Thymus (tissue), 14 donors: Measurements from ENCODE around the gene CABLES2. TPM values are rescaled to one million over a fixed set of nuclear protein-coding genes. Genes with fewer than 3 reads are reported as not detected.
A peak's percentile ranks its signal among the peaks of the same experiment; 100 is the strongest.

Experiments
- DNase-seq, 9 donors: peaks; one replicate each; pipeline ENCODE4 v3.0.0-alpha.2; 2013; ENCODE audit warnings: low spot score in 9 of 9, low read depth in 6 of 9, missing footprints in 1 of 9
- H3K27ac ChIP-seq, 2 donors: one replicate each; pipeline ENCODE4 v1.5.1; 2013; ENCODE audit warnings: control low read depth in 1 of 2, low read depth in 1 of 2, low read length in 1 of 2, mild to moderate bottlenecking in 1 of 2, moderate library complexity in 1 of 2
- H3K27me3 ChIP-seq, 2 donors: one replicate each; pipeline ENCODE4 v1.5.1; 2013; ENCODE audit warnings: low read length in 1 of 2; ENCODE audit not compliant: control insufficient read depth in 2 of 2, insufficient read depth in 1 of 2
- H3K36me3 ChIP-seq, 2 donors: one replicate each; pipeline ENCODE4 v1.5.1; 2013; ENCODE audit warnings: low read length in 1 of 2, mild to moderate bottlenecking in 1 of 2, moderate library complexity in 1 of 2; ENCODE audit not compliant: control insufficient read depth in 2 of 2, insufficient read depth in 2 of 2
- H3K4me1 ChIP-seq, 2 donors: one replicate each; pipeline ENCODE4 v1.5.1; 2013; ENCODE audit warnings: low read length in 2 of 2; ENCODE audit not compliant: control insufficient read depth in 2 of 2, insufficient read depth in 2 of 2
- H3K4me3 ChIP-seq, 2 donors: one replicate each; pipeline ENCODE4 v1.5.1; 2013; ENCODE audit warnings: low read length in 2 of 2, control low read depth in 1 of 2, mild to moderate bottlenecking in 1 of 2
- H3K9me3 ChIP-seq, 2 donors: one replicate each; pipeline ENCODE4 v1.5.1; 2013; ENCODE audit warnings: low read length in 1 of 2, mild to moderate bottlenecking in 1 of 2; ENCODE audit not compliant: control insufficient read depth in 2 of 2, insufficient read depth in 1 of 2
- WGBS: extraction: QIAGEN DNeasy Blood & Tissue Kit; methylation state at CpG from one replicate; pipeline ENCODE4 v1.1.7; 2013; 5-methylcytosine and 5-hydroxymethylcytosine counted together
- long read RNA-seq, 10 donors: transcript quantifications; one replicate each; lab custom pipeline, GENCODE V29; 2026
- polyA plus RNA-seq: library from polyadenylated mRNA; stranded (reverse); fragments of 200-250 nt; gene quantifications from one replicate; pipeline ENCODE4 v1.2.3, GENCODE V29; 2013
- total RNA-seq: library from RNA; stranded (reverse); fragments of 120-200 nt; gene quantifications from one replicate; pipeline ENCODE4 v1.2.4, GENCODE V29; 2013
- donor health status: healthy.

The CABLES2 gene, protein sequence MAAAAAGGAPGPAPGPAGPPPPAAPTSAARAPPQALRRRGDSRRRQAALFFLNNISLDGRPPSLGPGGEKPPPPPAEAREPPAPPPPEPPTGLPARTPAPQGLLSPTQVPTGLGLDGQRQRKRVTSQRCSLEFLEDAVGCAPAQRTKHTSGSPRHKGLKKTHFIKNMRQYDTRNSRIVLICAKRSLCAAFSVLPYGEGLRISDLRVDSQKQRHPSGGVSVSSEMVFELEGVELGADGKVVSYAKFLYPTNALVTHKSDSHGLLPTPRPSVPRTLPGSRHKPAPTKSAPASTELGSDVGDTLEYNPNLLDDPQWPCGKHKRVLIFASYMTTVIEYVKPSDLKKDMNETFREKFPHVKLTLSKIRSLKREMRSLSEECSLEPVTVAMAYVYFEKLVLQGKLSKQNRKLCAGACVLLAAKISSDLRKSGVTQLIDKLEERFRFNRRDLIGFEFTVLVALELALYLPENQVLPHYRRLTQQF
- total RNA-seq: 2.0 TPM
- polyA plus RNA-seq: 3.5 TPM
- long read RNA-seq, donor 1: 0 reads
- long read RNA-seq, donor 2, transcript CABLES2-201 (10 exons, 3,785 nt): major isoform, 7 of 7 reads
- long read RNA-seq, donor 2, partial matches to known transcripts: 0 of 7 reads
- long read RNA-seq, donor 2, other reads (novel, unspliced or antisense): 0 of 7 reads
- long read RNA-seq, donor 3, partial matches to known transcripts: 0 of 2 reads
- long read RNA-seq, donor 3, other reads (novel, unspliced or antisense): 0 of 2 reads
- long read RNA-seq, donor 4: 0 reads
- long read RNA-seq, donor 5, partial matches to known transcripts: 0 of 3 reads
- long read RNA-seq, donor 5, other reads (novel, unspliced or antisense): 0 of 3 reads
- long read RNA-seq, donor 6, partial matches to known transcripts: 0 of 4 reads
- long read RNA-seq, donor 6, other reads (novel, unspliced or antisense): 0 of 4 reads
- long read RNA-seq, donor 7, partial matches to known transcripts: 0 of 1 reads
- long read RNA-seq, donor 7, other reads (novel, unspliced or antisense): 0 of 1 reads
- long read RNA-seq, donor 8, partial matches to known transcripts: 0 of 3 reads
- long read RNA-seq, donor 8, other reads (novel, unspliced or antisense): 0 of 3 reads
- long read RNA-seq, donor 9, partial matches to known transcripts: 0 of 2 reads
- long read RNA-seq, donor 9, other reads (novel, unspliced or antisense): 0 of 2 reads
- long read RNA-seq, donor 10, partial matches to known transcripts: 0 of 3 reads
- long read RNA-seq, donor 10, other reads (novel, unspliced or antisense): 0 of 3 reads

GRCh38 chr20:62407221-62407992 is at the start of gene CABLES2:
Gene CABLES2 (minus strand): TSS chr20:62407285. CDS start chr20:62407276, 9 bp downstream.
- H3K27ac ChIP-seq: no peak within 1 kb of the TSS
- peaks cover 2 to 4% of the 10 kb centered on the region in 2 donors for H3K36me3 ChIP-seq
- peak within 1 kb of the TSS; percentile 55 to 78 for H3K4me3 ChIP-seq
- H3K27me3 ChIP-seq: peaks cover 0 to 33% of the 10 kb centered on the region in 2 donors
- H3K4me1 ChIP-seq: peaks cover 12 to 25% of the 10 kb centered on the region in 2 donors
- H3K9me3 ChIP-seq: peaks cover 0 to 2% of the 10 kb centered on the region in 2 donors
- peak; percentile 78 to 95 (median 85) for DNase-seq
- WGBS: 6% methylated on average over 73 of the region's 73 CpGs

- Histone ChIP-seq H3K27ac (no peak overlapping the region), H3K4me3 (no peak overlapping the region), H3K36me3 (no peaks in the 10 kb centered on the region), H3K27me3 (peaks cover 0 to 57% of the 10 kb centered on the region in 2 donors), H3K4me1 (no peaks in the 10 kb centered on the region), H3K9me3 (no peaks in the 10 kb centered on the region)
- WGBS: 80% methylated on average over 15 of the region's 15 CpGs
- no peak for DNase-seq
Observed at GRCh38 chr20:62455929-62456328, 48.8 kb upstream of the CABLES2 start.

GRCh38 chr20:62454904-62455636 is 48.0 kb upstream of the CABLES2 start:
- Histone ChIP-seq H3K27me3 (peaks cover 0 to 52% of the 10 kb centered on the region in 2 donors), H3K9me3 (no peaks in the 10 kb centered on the region), H3K4me3 (no peak overlapping the region), H3K36me3 (no peaks in the 10 kb centered on the region), H3K27ac (no peak overlapping the region), H3K4me1 (no peaks in the 10 kb centered on the region)
- WGBS: 55% methylated on average over 30 of the region's 30 CpGs
- DNase-seq: no peak

DNA sequence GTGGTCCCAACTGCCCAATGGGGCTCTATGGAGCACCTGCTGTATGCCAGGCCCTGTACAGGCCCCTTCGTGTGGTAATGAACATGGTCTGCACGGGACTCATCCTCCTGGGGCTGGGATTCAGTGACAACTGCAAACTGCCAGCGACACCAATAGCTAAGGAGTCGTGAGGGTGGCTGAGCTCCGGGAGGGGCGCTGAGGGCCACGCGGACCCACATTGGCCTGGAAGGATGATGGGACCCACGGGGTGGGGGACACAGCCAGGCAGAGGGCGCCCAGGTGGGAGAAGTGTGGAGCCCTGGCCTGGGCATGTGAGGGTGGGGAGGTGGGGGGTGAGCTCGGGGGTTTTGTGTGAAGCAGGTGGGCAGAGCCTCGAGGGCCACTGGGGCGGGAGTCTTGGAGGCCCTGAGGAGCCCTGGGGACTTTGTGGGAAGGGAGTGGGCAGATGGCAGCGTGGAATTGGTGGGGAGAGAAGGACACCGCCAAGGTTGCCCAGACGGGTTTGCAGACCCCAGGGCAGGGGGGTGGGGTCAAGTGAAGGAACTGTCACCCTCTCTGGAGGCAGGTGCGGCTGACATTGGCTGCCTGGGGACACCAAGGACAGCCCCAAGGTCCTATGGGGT is 46.2 kb upstream of the CABLES2 start:
- Histone ChIP-seq H3K4me3 (no peak overlapping the region), H3K27me3 (peaks cover 0 to 45% of the 10 kb centered on the region in 2 donors), H3K27ac (no peak overlapping the region), H3K36me3 (no peaks in the 10 kb centered on the region), H3K4me1 (no peaks in the 10 kb centered on the region), H3K9me3 (no peaks in the 10 kb centered on the region)
- no peak for DNase-seq
- 83% methylated on average over 17 of the region's 17 CpGs for WGBS

DNA sequence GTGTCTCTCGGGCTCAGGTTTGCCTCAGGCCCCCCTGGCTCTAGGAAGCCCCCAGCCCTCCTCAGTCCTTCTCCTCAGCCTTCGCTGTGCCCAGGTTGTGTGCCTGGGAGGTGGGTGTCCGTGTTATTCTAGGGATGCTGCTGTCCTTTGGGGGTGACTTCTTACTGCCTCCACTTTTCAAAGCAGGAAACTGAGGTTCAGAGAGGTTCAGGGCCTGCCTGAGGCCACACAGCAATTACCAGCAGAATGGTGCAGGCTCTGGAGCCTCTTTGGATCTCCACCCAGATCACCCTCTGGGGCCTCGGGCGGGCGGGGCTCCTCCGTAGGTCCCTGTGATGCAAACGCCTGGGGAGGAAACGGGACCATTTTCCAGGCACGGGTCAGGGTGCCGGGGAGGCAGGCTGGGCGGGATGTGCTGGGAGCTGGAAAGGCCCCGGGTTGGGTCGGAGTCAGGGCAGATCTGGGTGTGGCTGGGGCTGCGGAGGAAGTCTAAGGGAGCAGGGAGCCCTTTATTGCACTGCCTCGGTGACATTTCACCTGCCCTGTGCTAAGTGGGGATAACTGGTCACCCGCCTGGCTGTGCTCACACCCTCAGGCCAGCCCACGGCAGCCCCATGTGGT is 45.5 kb upstream of the CABLES2 start:
- Histone ChIP-seq H3K27ac (no peak overlapping the region), H3K27me3 (peaks cover 0 to 42% of the 10 kb centered on the region in 2 donors), H3K4me1 (no peaks in the 10 kb centered on the region), H3K4me3 (no peak overlapping the region), H3K9me3 (no peaks in the 10 kb centered on the region), H3K36me3 (no peaks in the 10 kb centered on the region)
- WGBS: 84% methylated on average over 18 of the region's 18 CpGs
- no peak for DNase-seq

DNA sequence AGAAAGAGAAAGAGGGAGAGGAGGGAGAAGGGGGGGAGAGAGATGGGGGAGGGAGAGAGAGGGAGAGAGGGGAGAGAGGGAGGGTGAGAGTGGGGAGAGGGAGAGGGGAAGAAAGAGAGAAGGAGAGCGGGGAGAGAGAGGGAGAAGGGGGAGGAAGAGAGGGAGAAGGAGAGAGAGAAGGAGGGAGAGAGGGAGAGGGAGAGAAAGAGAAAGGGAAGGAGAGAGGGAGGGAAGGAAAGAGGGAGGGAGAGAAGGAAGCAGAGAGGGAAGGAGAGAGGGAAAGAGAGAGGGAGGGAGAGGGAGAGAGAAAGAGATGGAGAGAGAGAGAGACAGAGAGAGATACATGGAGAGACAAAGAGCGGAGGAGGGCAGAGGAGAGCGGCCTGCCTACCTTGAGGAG is 44.9 kb upstream of the CABLES2 start:
- no peaks in the 10 kb centered on the region for H3K36me3 ChIP-seq
- 94% methylated on average over 3 of the region's 3 CpGs for WGBS
- peaks cover 0 to 41% of the 10 kb centered on the region in 2 donors for H3K27me3 ChIP-seq
- H3K27ac ChIP-seq: no peak overlapping the region
- no peaks in the 10 kb centered on the region for H3K4me1 ChIP-seq
- DNase-seq: no peak
- no peaks in the 10 kb centered on the region for H3K9me3 ChIP-seq
- H3K4me3 ChIP-seq: no peak overlapping the region

DNA sequence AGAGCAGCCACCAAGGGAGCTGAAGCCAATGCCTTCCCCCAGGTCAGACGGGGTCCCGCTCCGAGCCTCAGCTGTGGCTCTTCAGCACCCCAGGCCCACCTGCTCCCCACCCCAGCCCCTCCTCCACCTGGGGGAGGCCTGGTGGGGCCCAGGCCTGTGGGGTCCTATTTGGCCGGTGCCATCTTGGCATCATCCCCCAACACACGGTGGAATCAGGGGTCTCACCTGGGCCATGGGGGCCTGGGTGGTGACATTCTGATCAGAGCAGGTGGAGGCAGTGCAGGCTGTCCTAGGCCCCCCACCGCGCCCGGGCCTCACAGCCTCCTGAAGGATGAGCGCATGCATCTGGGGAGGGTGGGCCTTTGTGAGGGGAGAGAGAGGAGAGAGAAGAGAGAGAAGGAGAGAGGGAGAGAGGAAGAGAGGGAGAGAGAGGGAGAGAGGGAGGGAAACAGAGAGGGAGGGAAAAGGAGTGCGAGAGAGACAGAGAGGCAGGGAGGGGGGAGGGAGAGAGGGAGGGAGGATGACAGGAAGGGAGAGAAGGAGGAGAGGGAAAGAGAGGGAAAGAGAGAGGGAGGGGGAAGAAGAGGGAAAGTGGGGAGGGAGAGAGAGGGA is 44.2 kb upstream of the CABLES2 start:
- 84% methylated on average over 10 of the region's 10 CpGs for WGBS
- no peaks in the 10 kb centered on the region for H3K4me1 ChIP-seq
- no peak overlapping the region for H3K27ac ChIP-seq
- H3K27me3 ChIP-seq: peaks cover 0 to 39% of the 10 kb centered on the region in 2 donors
- no peak for DNase-seq
- H3K9me3 ChIP-seq: no peaks in the 10 kb centered on the region
- no peaks in the 10 kb centered on the region for H3K36me3 ChIP-seq
- H3K4me3 ChIP-seq: no peak overlapping the region
